Muscle layer of colon (tissue), 2 donors: Measurements from ENCODE around the gene AUTS2.

Experiments used
- H3K27ac ChIP-seq: one replicate; pipeline ENCODE4 v1.7.0; 2013; ENCODE audit warnings: low read depth, mild to moderate bottlenecking, low read length, moderate library complexity
- H3K27me3 ChIP-seq, 2 donors: one replicate each; pipeline ENCODE4 v1.7.0; 2013; ENCODE audit warnings: low read length in 2 of 2, mild to moderate bottlenecking in 2 of 2; ENCODE audit not compliant: insufficient read depth in 2 of 2, control insufficient read depth in 1 of 2
- H3K36me3 ChIP-seq: one replicate; pipeline ENCODE4 v1.7.0; 2013; ENCODE audit warnings: mild to moderate bottlenecking, low read length; ENCODE audit not compliant: insufficient read depth
- H3K4me1 ChIP-seq: one replicate; pipeline ENCODE4 v1.7.0; 2013; ENCODE audit warnings: mild to moderate bottlenecking, low read length; ENCODE audit not compliant: insufficient read depth
- H3K4me3 ChIP-seq, 2 donors: one replicate each; pipeline ENCODE4 v1.7.0; 2013; ENCODE audit warnings: low read length in 2 of 2, low read depth in 1 of 2, mild to moderate bottlenecking in 1 of 2, moderate library complexity in 1 of 2
- H3K9ac ChIP-seq: one replicate; pipeline ENCODE4 v1.7.0; 2013; ENCODE audit warnings: low read length
- H3K9me3 ChIP-seq: one replicate; pipeline ENCODE4 v1.7.0; 2013; ENCODE audit warnings: mild to moderate bottlenecking, low read length
- donor health status: abdominal sarcoma.
- donor health status: Adenocarcinoma of cecum.

AUTS2 gene

GRCh38 chr7:70053989-70054388 is 455.7 kb downstream of the AUTS2 start:
- H3K27ac ChIP-seq = no peak overlapping the region

GRCh38 chr7:70056363-70056762 is 458.1 kb downstream of the AUTS2 start:
- Histone ChIP-seq H3K9ac (no peak overlapping the region), H3K9me3 (no peaks in the 10 kb centered on the region), H3K36me3 (no peaks in the 10 kb centered on the region), H3K4me1 (peaks cover 14% of the 10 kb centered on the region), H3K27me3 (no peaks in the 10 kb centered on the region), H3K4me3 (no peak overlapping the region), H3K27ac (no peak overlapping the region)

More at GRCh38 chr7:70053989-70054388, 455.7 kb downstream of the AUTS2 start:
- H3K4me1 ChIP-seq = peaks cover 14% of the 10 kb centered on the region
- no peaks in the 10 kb centered on the region for H3K27me3 ChIP-seq
- no peaks in the 10 kb centered on the region for H3K9me3 ChIP-seq
- H3K4me3 ChIP-seq = no peak overlapping the region
- no peaks in the 10 kb centered on the region for H3K36me3 ChIP-seq
- no peak overlapping the region for H3K9ac ChIP-seq

GRCh38 chr7:70060298-70061068 is 462.2 kb downstream of the AUTS2 start:
- no peaks in the 10 kb centered on the region for H3K36me3 ChIP-seq
- H3K4me3 ChIP-seq = no peak overlapping the region
- H3K9ac ChIP-seq = no peak overlapping the region
- H3K4me1 ChIP-seq = no peaks in the 10 kb centered on the region
- no peak overlapping the region for H3K27ac ChIP-seq
- no peaks in the 10 kb centered on the region for H3K9me3 ChIP-seq
- no peaks in the 10 kb centered on the region for H3K27me3 ChIP-seq

GRCh38 chr7:70063371-70063770 is 465.1 kb downstream of the AUTS2 start:
- H3K9me3 ChIP-seq = no peaks in the 10 kb centered on the region
- no peak overlapping the region for H3K27ac ChIP-seq
- H3K4me1 ChIP-seq = no peaks in the 10 kb centered on the region
- no peaks in the 10 kb centered on the region for H3K36me3 ChIP-seq
- no peak overlapping the region for H3K4me3 ChIP-seq
- no peaks in the 10 kb centered on the region for H3K27me3 ChIP-seq
- H3K9ac ChIP-seq = no peak overlapping the region

GRCh38 chr7:70063927-70064326 is 465.7 kb downstream of the AUTS2 start:
- H3K4me3 ChIP-seq = no peak overlapping the region
- no peaks in the 10 kb centered on the region for H3K27me3 ChIP-seq
- H3K4me1 ChIP-seq = no peaks in the 10 kb centered on the region
- H3K27ac ChIP-seq = no peak overlapping the region
- no peak overlapping the region for H3K9ac ChIP-seq
- no peaks in the 10 kb centered on the region for H3K36me3 ChIP-seq
- H3K9me3 ChIP-seq = no peaks in the 10 kb centered on the region

- H3K9ac ChIP-seq = no peak overlapping the region
Measured at GRCh38 chr7:70066844-70067243, 468.6 kb downstream of the AUTS2 start.

GRCh38 chr7:70068531-70068930 is 470.3 kb downstream of the AUTS2 start:
- Histone ChIP-seq H3K36me3 (no peaks in the 10 kb centered on the region), H3K4me3 (no peak overlapping the region), H3K27me3 (no peaks in the 10 kb centered on the region)

More at GRCh38 chr7:70066844-70067243, 468.6 kb downstream of the AUTS2 start:
- no peaks in the 10 kb centered on the region for H3K9me3 ChIP-seq
- H3K27ac ChIP-seq = no peak overlapping the region
- no peak overlapping the region for H3K4me3 ChIP-seq
- peaks cover 9% of the 10 kb centered on the region for H3K4me1 ChIP-seq
- H3K36me3 ChIP-seq = no peaks in the 10 kb centered on the region
- H3K27me3 ChIP-seq = no peaks in the 10 kb centered on the region

GRCh38 chr7:70069977-70070376 is 471.7 kb downstream of the AUTS2 start:
- Histone ChIP-seq H3K9me3 (no peaks in the 10 kb centered on the region), H3K4me3 (no peak overlapping the region), H3K4me1 (peaks cover 20% of the 10 kb centered on the region), H3K27ac (no peak overlapping the region), H3K27me3 (no peaks in the 10 kb centered on the region), H3K36me3 (no peaks in the 10 kb centered on the region), H3K9ac (no peak overlapping the region)

More at GRCh38 chr7:70068531-70068930, 470.3 kb downstream of the AUTS2 start:
- Histone ChIP-seq H3K27ac (no peak overlapping the region), H3K4me1 (peaks cover 17% of the 10 kb centered on the region), H3K9ac (no peak overlapping the region), H3K9me3 (no peaks in the 10 kb centered on the region)

GRCh38 chr7:70071766-70072165 is 473.5 kb downstream of the AUTS2 start:
- Histone ChIP-seq H3K9ac (no peak overlapping the region), H3K27me3 (no peaks in the 10 kb centered on the region), H3K9me3 (no peaks in the 10 kb centered on the region), H3K4me3 (no peak overlapping the region), H3K4me1 (peaks cover 21% of the 10 kb centered on the region), H3K27ac (no peak overlapping the region), H3K36me3 (no peaks in the 10 kb centered on the region)

GRCh38 chr7:70072220-70072619 is 473.9 kb downstream of the AUTS2 start:
- no peak overlapping the region for H3K9ac ChIP-seq
- peaks cover 21% of the 10 kb centered on the region for H3K4me1 ChIP-seq
- no peak overlapping the region for H3K27ac ChIP-seq
- H3K36me3 ChIP-seq = no peaks in the 10 kb centered on the region
- H3K4me3 ChIP-seq = no peak overlapping the region
- H3K27me3 ChIP-seq = no peaks in the 10 kb centered on the region
- H3K9me3 ChIP-seq = no peaks in the 10 kb centered on the region

GRCh38 chr7:70076325-70076724 is 478.1 kb downstream of the AUTS2 start:
- H3K36me3 ChIP-seq = no peaks in the 10 kb centered on the region
- no peak overlapping the region for H3K4me3 ChIP-seq
- no peak overlapping the region for H3K27ac ChIP-seq
- no peaks in the 10 kb centered on the region for H3K9me3 ChIP-seq
- H3K4me1 ChIP-seq = peaks cover 17% of the 10 kb centered on the region
- H3K9ac ChIP-seq = no peak overlapping the region
- no peaks in the 10 kb centered on the region for H3K27me3 ChIP-seq

GRCh38 chr7:70082099-70082611 is 483.9 kb downstream of the AUTS2 start:
- H3K27ac ChIP-seq = no peak overlapping the region
- no peaks in the 10 kb centered on the region for H3K4me1 ChIP-seq
- no peak overlapping the region for H3K4me3 ChIP-seq
- no peak overlapping the region for H3K9ac ChIP-seq
- H3K27me3 ChIP-seq = no peaks in the 10 kb centered on the region
- no peaks in the 10 kb centered on the region for H3K36me3 ChIP-seq
- no peaks in the 10 kb centered on the region for H3K9me3 ChIP-seq
